Ovary (tissue), 3 donors: Measurements from ENCODE around the gene SESN2.

Source experiments
- CTCF ChIP-seq, 3 donors: fragments of 450-650 bp in 2 of 3; fragments of 200-600 bp in 1 of 3; IDR thresholded peaks; one replicate each; pipeline versions ENCODE4 v1.5.1 to v1.8.0; 2016 to 2022; ENCODE audit warnings: antibody characterized with exemption in 3 of 3, mild to moderate bottlenecking in 1 of 3
- EP300 ChIP-seq: sonication (generic); formaldehyde crosslinking; IDR thresholded peaks from one replicate; pipeline ENCODE4 v1.6.1; 2017; ENCODE audit warnings: antibody characterized with exemption
- POLR2A ChIP-seq: fragments of 450-650 bp; IDR thresholded peaks from one replicate; pipeline ENCODE4 v1.6.1; 2017; ENCODE audit warnings: antibody characterized with exemption, mild to moderate bottlenecking, moderate library complexity
- donor health status: DM: no; HTN: no; CAD: no.

GRCh38 chr1:28240024-28240423 is 19.3 kb upstream of the SESN2 start:
- TF ChIP-seq CTCF (IDR thresholded peaks at IDR 0.05) (no peak), POLR2A (no peak), EP300 (no peak)
